Sigmoid colon (tissue), 7 donors: ENCODE measurements around the gene GP1BA. TPM values are rescaled to one million over a fixed set of nuclear protein-coding genes. Genes with fewer than 3 reads are reported as not detected.

Experiments used
- DNase-seq: peaks from one replicate; pipeline ENCODE4 v3.0.0-alpha.2; 2019
- H3K27ac ChIP-seq, 4 donors: fragments of 200-600 bp; sonication (generic); one replicate each; pipeline ENCODE4 v1.5.1; 2016 to 2019; ENCODE audit warnings: mild to moderate bottlenecking in 1 of 4
- H3K27me3 ChIP-seq, 3 donors: fragments of 200-600 bp; sonication (generic); one replicate each; pipeline ENCODE4 v1.5.1; 2019; ENCODE audit warnings: mild to moderate bottlenecking in 1 of 3
- H3K36me3 ChIP-seq, 4 donors: fragments of 200-600 bp; sonication (generic); one replicate each; pipeline ENCODE4 v1.5.1; 2016 to 2019
- H3K4me1 ChIP-seq, 4 donors: fragments of 200-600 bp; sonication (generic); one replicate each; pipeline ENCODE4 v1.5.1; 2017 to 2019
- H3K4me3 ChIP-seq, 4 donors: fragments of 200-600 bp; sonication (generic); one replicate each; pipeline ENCODE4 v1.5.1; 2017 to 2019; ENCODE audit warnings: mild to moderate bottlenecking in 2 of 4, moderate library complexity in 1 of 4
- H3K9me3 ChIP-seq, 4 donors: fragments of 200-600 bp in 3 of 4; sonication (generic) in 3 of 4; one replicate each; pipeline versions ENCODE4 v1.5.1 to v1.6.1; 2013 to 2019
- CTCF ChIP-seq, 4 experiments: fragments of 450-650 bp in 3 of 4; fragments of 200-600 bp in 1 of 4; IDR thresholded peaks; one replicate each; pipeline ENCODE4 v1.5.1; 2016 to 2019; ENCODE audit warnings: antibody characterized with exemption in 4 of 4, mild to moderate bottlenecking in 3 of 4, moderate library complexity in 2 of 4
- EP300 ChIP-seq, 4 donors: sonication (generic); formaldehyde crosslinking; IDR thresholded peaks; one replicate each; pipeline ENCODE4 v1.6.1; 2017; ENCODE audit warnings: antibody characterized with exemption in 4 of 4
- POLR2A ChIP-seq, 2 donors: fragments of 450-650 bp; IDR thresholded peaks; one replicate each; pipeline ENCODE4 v1.6.1; 2016; ENCODE audit warnings: antibody characterized with exemption in 2 of 2, mild to moderate bottlenecking in 2 of 2, moderate library complexity in 2 of 2
- POLR2AphosphoS5 ChIP-seq, 4 donors: sonication (generic); formaldehyde crosslinking; IDR thresholded peaks; one replicate each; pipeline ENCODE4 v1.6.1; 2017; ENCODE audit warnings: antibody characterized with exemption in 4 of 4
- WGBS, 2 donors: extraction: QIAGEN DNeasy Blood & Tissue Kit; methylation state at CpG; one replicate each; pipeline ENCODE4 v1.1.7; 2013; 5-methylcytosine and 5-hydroxymethylcytosine counted together
- intact Hi-C: fragments of 100-400 bp; cut with DNase I; formaldehyde crosslinking; loops from one replicate; pipeline ENCODE4 v1.15.1; 2023
- polyA plus RNA-seq, 3 donors: library from polyadenylated mRNA; stranded (reverse); fragments of 200-250 nt; gene quantifications; one replicate each; pipeline ENCODE4 v1.2.3, GENCODE V29; 2013
- total RNA-seq, 4 donors: library from RNA; depleted of rRNA; stranded (reverse); fragments of >200 nt; gene quantifications; one replicate each; pipeline ENCODE4 v1.1.0, GENCODE V29; 2016
- donor health status: healthy with polysubstance abuse.
- donor health status: Bipolar disorder and iron deficiency.
- donor health status: healthy.

The GP1BA gene
- total and polyA plus RNA-seq, 7 donors = 1.1 TPM; not detected in 6

DNA sequence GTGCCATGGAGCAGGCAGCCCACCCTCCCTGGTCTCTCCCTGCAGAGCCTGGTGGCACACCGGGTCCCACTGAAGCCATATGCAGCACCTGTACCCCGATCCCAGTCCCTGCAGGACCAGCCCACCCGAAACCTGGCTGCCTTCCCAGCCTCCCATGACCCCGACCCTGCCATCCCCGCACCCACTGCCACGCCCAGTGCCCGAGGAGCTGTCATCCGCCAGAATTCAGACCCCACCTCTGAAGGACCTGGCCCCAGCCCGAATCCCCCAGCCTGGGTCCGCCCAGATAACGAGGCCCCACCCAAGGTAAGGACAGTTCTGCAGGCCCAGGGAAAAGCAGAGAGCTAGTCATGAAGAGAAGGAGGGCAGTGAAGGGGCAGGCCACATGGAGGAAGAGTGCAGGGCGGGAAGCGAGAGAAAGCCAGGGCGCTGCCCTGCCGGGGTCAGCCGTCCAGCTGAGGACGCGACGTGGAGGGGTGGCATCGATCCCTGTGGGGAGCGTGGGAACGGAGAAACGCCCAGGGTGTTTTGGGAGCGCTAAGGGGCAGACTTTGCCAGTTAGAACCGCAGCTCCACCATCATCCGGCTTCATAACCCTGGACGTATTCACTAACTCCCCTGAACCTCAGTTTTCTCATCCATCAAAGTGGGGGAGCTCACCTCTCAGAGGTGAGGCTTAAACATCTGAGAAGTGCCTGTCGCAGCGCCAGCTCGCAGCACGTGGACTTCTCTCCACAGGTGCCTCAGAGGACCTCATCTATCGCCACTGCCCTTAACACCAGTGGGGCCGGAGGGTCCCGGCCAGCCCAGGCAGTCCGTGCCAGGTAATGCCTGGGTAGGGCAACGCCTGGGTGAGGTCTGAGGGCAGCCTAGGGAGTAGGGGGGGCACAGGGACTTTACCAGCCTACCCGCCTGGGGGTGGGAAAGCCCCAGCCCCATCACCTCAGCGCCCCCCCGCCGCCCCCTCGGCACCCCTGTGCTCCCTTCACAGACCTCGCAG lies 40.4 kb upstream of the GP1BA start:
- intact Hi-C loops = no loop called here
- peaks cover 50 to 91% (median 81%) of the 10 kb centered on the region in 4 donors for H3K36me3 ChIP-seq
- 88 to 93% methylated on average over 42 of the region's 42 CpGs for WGBS, 2 donors
- TF ChIP-seq EP300 (IDR thresholded peaks at IDR 0.05) (no peak), CTCF (IDR thresholded peaks at IDR 0.05) (no peak), POLR2AphosphoS5 (IDR thresholded peaks at IDR 0.05) (no peak), POLR2A (IDR thresholded peaks at IDR 0.05) (no peak)
- no peaks in the 10 kb centered on the region for H3K4me1 ChIP-seq
- no peak overlapping the region for H3K4me3 ChIP-seq
- no peaks in the 10 kb centered on the region for H3K9me3 ChIP-seq
- H3K27me3 ChIP-seq = no peaks in the 10 kb centered on the region
- no peak overlapping the region for H3K27ac ChIP-seq
- no peak for DNase-seq

DNA sequence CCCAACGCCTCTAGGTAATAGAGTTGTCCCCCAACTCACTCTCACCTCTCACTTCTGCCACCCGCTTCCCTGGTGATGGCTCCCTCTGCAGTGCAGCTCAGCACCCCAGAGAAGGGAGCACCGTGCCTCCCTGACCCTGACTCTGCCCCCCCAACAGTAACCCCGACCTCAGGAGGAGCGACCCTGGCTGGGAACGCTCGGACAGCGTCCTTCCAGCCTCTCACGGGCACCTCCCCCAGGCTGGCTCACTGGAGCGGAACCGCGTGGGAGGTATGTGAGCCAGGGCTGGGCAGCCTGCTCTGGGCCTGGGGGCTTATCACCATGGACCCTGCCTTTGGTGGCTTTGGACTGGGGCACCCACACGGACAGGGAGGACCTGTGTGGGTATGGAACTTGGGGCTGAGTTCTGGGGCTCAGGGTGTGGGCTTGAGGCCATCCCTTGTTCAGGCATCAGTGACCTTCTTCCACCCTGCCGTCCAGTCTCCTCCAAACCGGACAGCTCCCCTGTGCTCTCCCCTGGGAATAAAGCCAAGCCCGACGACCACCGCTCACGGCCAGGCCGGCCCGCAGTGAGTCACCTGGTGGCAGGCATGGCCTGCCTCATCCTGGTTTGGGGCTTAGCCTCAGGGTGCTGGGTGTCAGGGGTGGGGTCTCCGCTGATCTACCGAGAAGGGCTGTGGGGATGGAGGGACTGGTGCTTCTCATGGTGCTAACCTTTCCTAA lies 39.4 kb upstream of the GP1BA start:
- Histone ChIP-seq H3K4me3 (no peak overlapping the region), H3K9me3 (no peaks in the 10 kb centered on the region), H3K27me3 (peaks cover 0 to 8% (median 0%) of the 10 kb centered on the region in 3 donors), H3K4me1 (no peaks in the 10 kb centered on the region), H3K36me3 (peaks cover 50 to 88% (median 74%) of the 10 kb centered on the region in 4 donors), H3K27ac (no peak overlapping the region)
- intact Hi-C loops = no loop called here
- DNase-seq = no peak
- WGBS, 2 donors = 87 to 90% methylated on average over 23 of the region's 23 CpGs
- TF ChIP-seq POLR2AphosphoS5 (IDR thresholded peaks at IDR 0.05) (no peak), EP300 (IDR thresholded peaks at IDR 0.05) (no peak), POLR2A (IDR thresholded peaks at IDR 0.05) (no peak), CTCF (IDR thresholded peaks at IDR 0.05) (no peak)

DNA sequence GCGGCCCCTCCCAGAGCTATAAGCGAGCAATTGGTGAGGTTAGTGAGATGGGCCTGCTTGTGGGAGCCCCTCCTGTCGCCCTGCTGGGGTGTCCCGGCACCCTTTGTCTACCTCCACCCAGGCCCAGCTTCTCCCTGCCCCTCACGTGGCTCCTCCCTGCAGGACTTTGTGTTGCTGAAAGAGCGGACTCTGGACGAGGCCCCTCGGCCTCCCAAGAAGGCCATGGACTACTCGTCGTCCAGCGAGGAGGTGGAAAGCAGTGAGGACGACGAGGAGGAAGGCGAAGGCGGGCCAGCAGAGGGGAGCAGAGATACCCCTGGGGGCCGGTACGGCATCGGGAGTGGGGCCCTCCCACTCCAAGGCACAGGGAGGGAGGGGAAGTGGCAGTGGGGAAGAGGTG lies 38.8 kb upstream of the GP1BA start:
- intact Hi-C loops = no loop called here
- Histone ChIP-seq H3K9me3 (no peaks in the 10 kb centered on the region), H3K4me1 (no peaks in the 10 kb centered on the region), H3K27ac (no peak overlapping the region), H3K36me3 (peaks cover 50 to 82% (median 71%) of the 10 kb centered on the region in 4 donors), H3K27me3 (peaks cover 0 to 13% (median 0%) of the 10 kb centered on the region in 3 donors), H3K4me3 (no peak overlapping the region)
- DNase-seq = no peak
- TF ChIP-seq CTCF (IDR thresholded peaks at IDR 0.05) (no peak), POLR2A (IDR thresholded peaks at IDR 0.05) (no peak), EP300 (IDR thresholded peaks at IDR 0.05) (no peak), POLR2AphosphoS5 (IDR thresholded peaks at IDR 0.05) (no peak)
- 91 to 94% methylated on average over 18 of the region's 18 CpGs for WGBS, 2 donors

DNA sequence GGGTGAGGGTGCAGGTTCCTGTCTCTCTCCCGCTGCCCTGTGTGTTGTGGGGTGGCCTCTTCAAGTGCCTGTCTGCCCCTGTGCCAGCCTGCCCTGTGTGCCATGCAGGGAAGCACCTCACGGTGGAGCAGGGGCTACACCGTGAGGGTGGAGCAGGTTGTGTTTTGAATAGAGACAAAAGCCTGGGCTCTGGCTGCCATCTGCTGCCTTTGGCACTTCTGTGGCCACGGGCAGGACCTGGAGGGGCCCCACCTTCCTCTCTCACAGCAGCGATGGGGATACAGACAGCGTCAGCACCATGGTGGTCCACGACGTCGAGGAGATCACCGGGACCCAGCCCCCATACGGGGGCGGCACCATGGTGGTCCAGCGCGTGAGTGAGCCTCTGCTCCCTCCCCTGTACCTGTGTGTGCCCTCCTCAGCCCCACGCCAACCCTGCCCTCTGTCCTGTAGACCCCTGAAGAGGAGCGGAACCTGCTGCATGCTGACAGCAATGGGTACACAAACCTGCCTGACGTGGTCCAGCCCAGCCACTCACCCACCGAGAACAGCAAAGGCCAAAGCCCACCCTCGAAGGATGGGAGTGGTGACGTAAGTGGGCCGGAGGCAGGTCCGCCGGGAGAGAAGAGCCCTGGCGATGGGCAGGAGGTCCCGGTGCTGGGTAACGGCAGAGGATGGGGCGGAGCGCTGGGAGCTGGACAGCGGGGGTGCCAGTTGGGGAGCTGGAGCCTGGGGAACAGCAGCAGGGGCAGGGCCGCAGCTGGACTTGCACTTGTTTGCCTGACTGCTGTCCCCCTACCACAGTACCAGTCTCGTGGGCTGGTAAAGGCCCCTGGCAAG lies 38.1 kb upstream of the GP1BA start:
- WGBS, 2 donors = 90 to 93% methylated on average over 31 of the region's 31 CpGs
- Histone ChIP-seq H3K27me3 (peaks cover 0 to 20% (median 5%) of the 10 kb centered on the region in 3 donors), H3K36me3 (peaks cover 50 to 81% (median 71%) of the 10 kb centered on the region in 4 donors), H3K27ac (no peak overlapping the region), H3K4me1 (peaks cover 0 to 5% (median 4%) of the 10 kb centered on the region in 4 donors), H3K9me3 (no peaks in the 10 kb centered on the region), H3K4me3 (no peak overlapping the region)
- no peak for DNase-seq
- no peak for TF ChIP-seq POLR2A (IDR thresholded peaks at IDR 0.05)
- TF ChIP-seq POLR2AphosphoS5 (IDR thresholded peaks at IDR 0.05) = no peak
- TF ChIP-seq EP300 (IDR thresholded peaks at IDR 0.05) = no peak
- TF ChIP-seq CTCF (IDR thresholded peaks at IDR 0.05) = no peak
- intact Hi-C loops = no loop called here
